Suprapubic skin (tissue), 4 donors: Measurements from ENCODE around the gene CYP46A1.

ENCODE experiments used
- CTCF ChIP-seq, 2 donors: fragments of 200-600 bp in 1 of 2; fragments of 450-650 bp in 1 of 2; sonication (generic) in 1 of 2; IDR thresholded peaks; one replicate each; pipeline ENCODE4 v1.5.1; 2016 to 2019; ENCODE audit warnings: antibody characterized with exemption in 2 of 2, mild to moderate bottlenecking in 1 of 2, moderate library complexity in 1 of 2
- EP300 ChIP-seq: sonication (generic); formaldehyde crosslinking; IDR thresholded peaks from one replicate; pipeline ENCODE4 v1.6.1; 2017; ENCODE audit warnings: antibody characterized with exemption
- POLR2A ChIP-seq, 2 donors: fragments of 450-650 bp; IDR thresholded peaks; one replicate each; pipeline ENCODE4 v1.6.1; 2017; ENCODE audit warnings: antibody characterized with exemption in 2 of 2, mild to moderate bottlenecking in 2 of 2, moderate library complexity in 2 of 2
- POLR2AphosphoS5 ChIP-seq, 3 donors: sonication (generic); formaldehyde crosslinking; IDR thresholded peaks; one replicate each; pipeline ENCODE4 v1.6.1; 2017; ENCODE audit warnings: antibody characterized with exemption in 3 of 3

DNA sequence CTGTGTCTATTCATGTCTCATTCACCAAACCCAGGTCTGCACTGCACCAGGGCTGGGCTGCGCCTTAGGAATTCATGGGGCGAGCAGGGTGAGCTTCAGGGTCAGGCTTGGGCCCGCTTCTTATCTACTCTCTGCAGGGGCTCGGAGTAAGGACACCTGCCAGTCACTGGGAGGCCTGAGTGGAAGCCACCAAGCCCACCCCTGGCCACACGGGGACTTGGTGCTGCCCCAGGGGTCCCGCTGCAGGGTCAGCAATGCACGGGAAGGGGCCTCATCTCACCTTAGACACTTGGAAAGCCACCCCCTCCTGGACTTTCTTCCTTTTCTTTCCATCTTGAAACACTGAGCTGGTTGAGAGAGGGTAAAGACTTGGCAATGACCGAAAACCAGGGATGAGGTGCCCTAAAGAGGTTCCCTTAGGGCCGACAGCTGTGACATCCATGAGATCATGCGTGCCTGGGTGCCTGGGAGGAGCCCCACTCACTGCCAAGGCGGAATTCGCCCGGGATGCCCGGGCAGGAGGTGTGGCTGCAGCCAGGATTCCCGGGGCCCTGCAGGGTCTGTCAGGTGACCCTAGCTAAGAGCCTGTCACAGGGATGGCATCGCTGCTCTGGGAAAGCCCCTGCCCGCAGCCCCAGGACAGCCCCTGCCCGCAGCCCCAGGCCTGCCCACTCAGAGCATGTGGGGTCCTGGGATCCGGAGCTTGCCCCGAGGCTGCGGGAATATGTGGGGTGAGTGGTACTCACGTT lies 63.7 kb downstream of the CYP46A1 start:
- TF ChIP-seq EP300 (no peak), CTCF (IDR thresholded peaks at IDR 0.05) (no peak), POLR2AphosphoS5 (IDR thresholded peaks at IDR 0.05) (no peak), POLR2A (IDR thresholded peaks at IDR 0.05) (no peak)
